Nephron progenitor cell (in vitro differentiated cells): Measurements from ENCODE around the gene ABHD2.
A peak's percentile ranks its signal among the peaks of the same experiment; 100 is the strongest.
"Not testable (repeated sequence)": the region's sequence is repeated elsewhere in the genome, so short reads cannot be mapped to it uniquely, and the experiment has no call there.

Experiments
- DNase-seq: peaks from one replicate; pipeline ENCODE4 v3.0.0; 2021
- H3K27ac Mint-ChIP-seq: 2 replicates; pipeline ENCODE4 v1.8.0; 2021; ENCODE audit warnings: mild to moderate bottlenecking, moderate library complexity, mixed read lengths
- H3K27me3 Mint-ChIP-seq: 2 replicates; pipeline ENCODE4 v1.8.0; 2021; ENCODE audit warnings: mild to moderate bottlenecking, low read depth, mixed read lengths; ENCODE audit not compliant: poor library complexity
- H3K36me3 Mint-ChIP-seq: 2 replicates; pipeline ENCODE4 v1.8.0; 2021; ENCODE audit warnings: low read depth, mixed read lengths
- H3K4me1 Mint-ChIP-seq: 2 replicates; pipeline ENCODE4 v1.8.0; 2021; ENCODE audit warnings: mixed read lengths
- H3K4me3 Mint-ChIP-seq: 2 replicates; pipeline ENCODE4 v1.8.0; 2021; ENCODE audit warnings: mild to moderate bottlenecking, moderate library complexity, mixed read lengths
- H3K9me3 Mint-ChIP-seq: 2 replicates; pipeline ENCODE4 v1.8.0; 2021; ENCODE audit warnings: mild to moderate bottlenecking, moderate library complexity, mixed read lengths
- TF ChIP-seq, protein P1 (sequence below): fragments of 200-600 bp; sonication (generic); IDR thresholded peaks from 2 replicates; pipeline ENCODE4 v1.5.0; 2021; ENCODE audit warnings: antibody characterized with exemption

ABHD2 gene, protein sequence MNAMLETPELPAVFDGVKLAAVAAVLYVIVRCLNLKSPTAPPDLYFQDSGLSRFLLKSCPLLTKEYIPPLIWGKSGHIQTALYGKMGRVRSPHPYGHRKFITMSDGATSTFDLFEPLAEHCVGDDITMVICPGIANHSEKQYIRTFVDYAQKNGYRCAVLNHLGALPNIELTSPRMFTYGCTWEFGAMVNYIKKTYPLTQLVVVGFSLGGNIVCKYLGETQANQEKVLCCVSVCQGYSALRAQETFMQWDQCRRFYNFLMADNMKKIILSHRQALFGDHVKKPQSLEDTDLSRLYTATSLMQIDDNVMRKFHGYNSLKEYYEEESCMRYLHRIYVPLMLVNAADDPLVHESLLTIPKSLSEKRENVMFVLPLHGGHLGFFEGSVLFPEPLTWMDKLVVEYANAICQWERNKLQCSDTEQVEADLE

DNA sequence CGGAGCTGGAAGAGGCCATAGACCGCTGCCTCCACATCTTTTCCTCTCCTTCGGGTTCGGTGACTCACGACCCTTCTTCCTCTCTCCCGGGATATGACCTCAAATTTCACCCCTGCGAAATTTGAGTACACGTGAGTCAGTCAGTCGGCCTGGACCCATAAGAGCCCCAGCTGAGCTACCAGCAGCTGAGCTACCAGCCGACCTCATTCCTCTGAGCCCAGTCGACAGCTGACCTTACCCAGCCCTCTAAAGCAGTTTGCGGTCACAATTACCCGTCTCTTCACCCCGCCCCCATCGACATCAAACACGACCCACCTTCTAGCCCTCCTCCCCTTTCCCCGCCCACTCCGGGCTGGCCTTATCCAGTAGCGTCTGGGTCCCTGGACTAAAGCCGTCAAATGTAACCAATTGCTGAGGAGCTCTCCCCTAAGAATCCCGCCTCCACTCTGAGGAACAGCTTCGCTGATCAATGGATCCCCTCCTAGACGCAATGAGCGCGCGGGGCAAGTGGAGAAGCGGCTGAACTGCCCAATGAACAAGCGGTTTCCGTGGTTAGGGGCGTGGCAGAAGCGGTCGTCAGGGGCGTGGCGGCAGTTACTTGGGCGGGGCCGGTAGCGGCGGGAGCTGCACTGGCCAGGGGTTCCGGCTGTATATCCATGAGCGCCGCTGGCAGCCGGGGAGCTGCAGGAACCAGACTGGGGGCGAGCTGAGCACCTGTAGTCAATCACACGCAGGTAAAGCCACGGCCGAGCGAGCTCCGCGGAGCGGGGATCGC is at the start of gene ABHD2:
TSS of gene ABHD2 (plus strand) at position 627 of the 775 bp plus-strand sequence. CDS start 27,872 bp downstream, outside the sequence.
- TF ChIP-seq, protein P1, sequence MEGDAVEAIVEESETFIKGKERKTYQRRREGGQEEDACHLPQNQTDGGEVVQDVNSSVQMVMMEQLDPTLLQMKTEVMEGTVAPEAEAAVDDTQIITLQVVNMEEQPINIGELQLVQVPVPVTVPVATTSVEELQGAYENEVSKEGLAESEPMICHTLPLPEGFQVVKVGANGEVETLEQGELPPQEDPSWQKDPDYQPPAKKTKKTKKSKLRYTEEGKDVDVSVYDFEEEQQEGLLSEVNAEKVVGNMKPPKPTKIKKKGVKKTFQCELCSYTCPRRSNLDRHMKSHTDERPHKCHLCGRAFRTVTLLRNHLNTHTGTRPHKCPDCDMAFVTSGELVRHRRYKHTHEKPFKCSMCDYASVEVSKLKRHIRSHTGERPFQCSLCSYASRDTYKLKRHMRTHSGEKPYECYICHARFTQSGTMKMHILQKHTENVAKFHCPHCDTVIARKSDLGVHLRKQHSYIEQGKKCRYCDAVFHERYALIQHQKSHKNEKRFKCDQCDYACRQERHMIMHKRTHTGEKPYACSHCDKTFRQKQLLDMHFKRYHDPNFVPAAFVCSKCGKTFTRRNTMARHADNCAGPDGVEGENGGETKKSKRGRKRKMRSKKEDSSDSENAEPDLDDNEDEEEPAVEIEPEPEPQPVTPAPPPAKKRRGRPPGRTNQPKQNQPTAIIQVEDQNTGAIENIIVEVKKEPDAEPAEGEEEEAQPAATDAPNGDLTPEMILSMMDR, result no peak
- no peaks in the 10 kb centered on the region for H3K9me3 Mint-ChIP-seq
- no peak within 1 kb of the TSS for H3K4me3 Mint-ChIP-seq
- peaks cover 64% of the 10 kb centered on the region for H3K4me1 Mint-ChIP-seq
- peak; percentile 99 for DNase-seq
- H3K27ac Mint-ChIP-seq, result no peak within 1 kb of the TSS
- no peaks in the 10 kb centered on the region for H3K36me3 Mint-ChIP-seq
- H3K27me3 Mint-ChIP-seq, result peaks cover 3% of the 10 kb centered on the region

DNA sequence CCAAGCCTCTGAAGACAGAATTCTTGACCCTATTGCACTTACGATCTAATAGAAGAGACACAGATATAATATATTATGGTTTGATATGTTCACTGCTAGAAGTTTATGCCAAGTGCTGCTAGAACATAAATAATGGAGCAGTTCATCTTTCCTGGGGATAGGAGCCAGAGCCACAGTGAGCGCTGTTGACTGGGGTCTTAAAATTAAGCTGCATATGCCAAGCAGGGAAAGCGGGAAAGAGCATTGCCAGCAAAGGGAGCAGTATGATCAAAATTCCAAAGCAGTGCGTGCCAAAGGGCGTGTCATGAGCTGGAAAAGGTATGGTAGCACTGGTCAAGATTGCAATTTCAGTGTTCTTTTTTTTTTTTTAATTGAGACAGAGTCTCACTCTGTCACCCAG is 49.1 kb upstream of the ABHD2 start:
- no peak overlapping the region for H3K27ac Mint-ChIP-seq
- H3K4me1 Mint-ChIP-seq, result peaks cover 24% of the 10 kb centered on the region
- H3K36me3 Mint-ChIP-seq, result no peaks in the 10 kb centered on the region
- TF ChIP-seq, protein P1, result no peak
- DNase-seq, result no peak
- peaks cover 21% of the 10 kb centered on the region for H3K27me3 Mint-ChIP-seq
- peaks cover 4% of the 10 kb centered on the region for H3K9me3 Mint-ChIP-seq
- H3K4me3 Mint-ChIP-seq, result no peak overlapping the region

DNA sequence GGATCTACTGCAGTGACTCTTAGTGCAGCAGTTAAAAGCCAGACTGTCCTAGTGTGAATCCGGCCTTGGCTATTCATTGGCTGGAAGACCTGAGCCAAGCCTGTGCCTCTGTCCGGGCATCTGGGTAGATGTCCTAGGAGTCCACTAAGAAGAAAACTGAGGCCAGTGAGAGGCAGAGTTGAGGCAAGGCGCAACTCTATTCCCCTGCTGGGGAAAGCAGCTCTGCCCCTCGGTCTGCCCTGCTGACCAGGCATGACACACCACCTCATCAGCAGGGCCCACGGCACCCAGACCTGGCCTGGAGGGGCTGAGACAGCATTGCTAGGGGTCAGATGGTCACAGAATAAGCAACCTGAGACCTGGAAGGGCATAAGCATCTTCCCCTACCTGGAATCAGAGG is 46.7 kb upstream of the ABHD2 start:
- peaks cover 24% of the 10 kb centered on the region for H3K4me1 Mint-ChIP-seq
- peaks cover 12% of the 10 kb centered on the region for H3K27me3 Mint-ChIP-seq
- no peak overlapping the region for H3K27ac Mint-ChIP-seq
- TF ChIP-seq, protein P1, result no peak
- peaks cover 9% of the 10 kb centered on the region for H3K9me3 Mint-ChIP-seq
- H3K4me3 Mint-ChIP-seq, result no peak overlapping the region
- no peak for DNase-seq
- no peaks in the 10 kb centered on the region for H3K36me3 Mint-ChIP-seq

DNA sequence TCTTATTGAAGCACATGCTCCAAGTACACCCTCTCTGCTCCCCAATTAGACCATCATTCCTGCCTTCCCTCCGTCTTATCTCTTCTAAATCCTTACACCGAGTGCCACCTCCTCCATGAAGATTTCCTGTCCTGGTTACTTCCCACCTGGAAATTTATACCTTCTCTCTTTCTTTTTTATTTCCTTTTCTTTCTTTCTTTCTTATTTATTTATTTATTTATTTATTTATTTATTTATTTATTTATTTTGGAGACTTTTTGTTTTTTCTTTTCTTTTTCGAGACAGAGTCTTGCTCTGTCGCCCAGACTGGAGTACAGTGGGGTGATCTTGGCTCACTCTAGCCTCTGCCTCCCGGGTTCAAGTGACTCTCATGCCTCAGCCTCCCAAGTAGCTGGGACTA is 45.9 kb upstream of the ABHD2 start:
- Mint-ChIP-seq H3K27ac (peak overlapping the region; percentile 14), H3K4me1 (peaks cover 23% of the 10 kb centered on the region), H3K4me3 (no peak overlapping the region), H3K36me3 (no peaks in the 10 kb centered on the region), H3K27me3 (peaks cover 12% of the 10 kb centered on the region), H3K9me3 (peaks cover 11% of the 10 kb centered on the region)
- TF ChIP-seq, protein P1, result no peak
- no peak for DNase-seq

DNA sequence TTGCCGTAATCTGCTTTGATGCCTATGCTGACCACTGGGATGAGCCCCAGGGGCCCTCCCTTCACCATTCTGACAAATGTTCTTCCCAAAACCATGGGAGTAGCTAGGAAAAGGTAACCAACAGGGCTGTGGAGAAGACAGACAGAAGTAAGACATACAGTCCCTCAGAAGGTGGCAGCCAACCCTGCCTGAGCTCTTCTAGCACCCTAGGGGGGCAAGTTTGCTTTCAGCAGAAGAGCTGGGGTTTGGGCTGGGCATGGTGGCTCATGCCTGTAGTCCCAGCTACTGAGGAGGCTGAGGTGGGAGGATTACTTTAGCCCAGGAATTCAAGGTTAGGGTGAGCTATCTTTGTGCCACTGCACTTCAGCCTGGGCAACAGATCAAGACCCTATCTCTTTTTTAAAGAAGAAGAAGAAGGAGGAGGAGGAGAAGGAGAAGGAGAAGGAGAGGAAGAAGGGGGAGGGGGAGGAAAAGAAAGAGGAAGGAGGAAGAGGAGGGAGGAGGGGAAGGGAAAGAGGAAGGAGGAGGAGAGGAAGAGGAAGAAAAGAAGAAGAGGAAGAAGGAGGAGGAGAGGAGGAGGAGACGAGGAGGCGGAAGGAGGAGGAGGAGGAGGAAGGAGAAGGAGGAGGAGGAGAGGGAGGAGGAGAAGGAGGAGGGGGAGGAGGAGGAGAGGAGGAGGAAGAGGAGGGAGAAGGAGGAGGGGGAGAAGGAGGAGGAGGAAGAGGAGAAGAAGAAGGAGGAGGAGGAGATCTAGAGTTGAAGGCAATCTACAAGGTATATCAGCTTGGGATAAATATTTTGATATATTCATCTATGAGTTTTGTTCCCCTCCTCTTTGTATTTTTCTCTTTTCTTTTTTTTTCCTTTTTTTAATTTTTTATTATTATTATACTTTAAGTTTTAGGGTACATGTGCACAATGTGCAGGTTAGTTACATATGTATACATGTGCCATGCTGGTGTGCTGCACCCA is 44.9 kb upstream of the ABHD2 start:
- no peak overlapping the region for H3K27ac Mint-ChIP-seq
- TF ChIP-seq, protein P1, result no peak
- DNase-seq, result no peak
- no peaks in the 10 kb centered on the region for H3K36me3 Mint-ChIP-seq
- H3K4me3 Mint-ChIP-seq, result no peak overlapping the region
- H3K9me3 Mint-ChIP-seq, result peaks cover 11% of the 10 kb centered on the region
- H3K4me1 Mint-ChIP-seq, result peaks cover 14% of the 10 kb centered on the region
- H3K27me3 Mint-ChIP-seq, result peaks cover 12% of the 10 kb centered on the region

DNA sequence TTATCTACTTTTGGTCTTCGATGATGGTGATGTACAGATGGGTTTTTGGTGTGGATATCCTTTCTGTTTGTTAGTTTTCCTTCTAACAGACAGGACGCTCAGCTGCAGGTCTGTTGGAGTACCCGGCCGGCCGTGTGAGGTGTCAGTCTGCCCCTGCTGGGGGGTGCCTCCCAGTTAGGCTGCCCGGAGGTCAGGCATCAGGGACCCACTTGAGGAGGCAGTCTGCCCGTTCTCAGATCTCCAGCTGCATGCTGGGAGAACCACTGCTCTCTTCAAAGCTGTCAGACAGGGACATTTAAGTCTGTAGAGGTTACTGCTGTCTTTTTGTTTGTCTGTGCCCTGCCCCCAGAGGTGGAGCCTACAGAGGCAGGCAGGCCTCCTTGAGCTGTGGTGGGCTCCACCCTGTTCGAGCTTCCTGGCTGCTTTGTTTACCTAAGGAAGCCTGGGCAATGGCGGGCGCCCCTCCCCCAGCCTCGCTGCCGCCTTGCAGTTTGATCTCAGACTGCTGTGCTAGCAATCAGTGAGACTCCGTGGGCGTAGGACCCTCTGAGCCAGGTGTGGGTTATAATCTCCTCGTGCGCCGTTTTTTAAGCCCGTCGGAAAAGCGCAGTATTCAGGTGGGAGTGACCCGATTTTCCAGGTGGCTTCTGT is 39.1 kb upstream of the ABHD2 start:
- peaks cover 11% of the 10 kb centered on the region for H3K36me3 Mint-ChIP-seq
- H3K27me3 Mint-ChIP-seq, result peaks cover 10% of the 10 kb centered on the region
- not testable (repeated sequence) for H3K4me3 Mint-ChIP-seq, H3K27ac Mint-ChIP-seq, DNase-seq
- peaks cover 34% of the 10 kb centered on the region for H3K9me3 Mint-ChIP-seq
- H3K4me1 Mint-ChIP-seq, result peaks cover 16% of the 10 kb centered on the region
